CD4-positive, alpha-beta T cell treated with Interleukin-17A for 4 hours (primary cell): ENCODE measurements around the gene PRAC2.
"Not testable (repeated sequence)": the region's sequence is repeated elsewhere in the genome, so short reads cannot be mapped to it uniquely, and the experiment has no call there.

ENCODE experiments used
- DNase-seq: peaks from one replicate; pipeline ENCODE4 v3.0.0-alpha.2; 2020; ENCODE audit warnings: mixed read lengths

PRAC2 gene

GRCh38 chr17:48722915-48723422 is at the start of gene PRAC2:
Gene PRAC2, plus strand, starts transcription at chr17:48723185. Its CDS starts 1,226 bp downstream, at chr17:48724411.
- no peak for DNase-seq

GRCh38 chr17:48676963-48677558 is 45.9 kb upstream of the PRAC2 start:
- DNase-seq: no peak

- peak; percentile 76 for DNase-seq
These were observed 44.6 kb upstream of the PRAC2 start for GRCh38 chr17:48678141-48678971.

- DNase-seq: no peak
These were observed 43.4 kb upstream of the PRAC2 start for GRCh38 chr17:48679385-48680096.

- no peak for DNase-seq
These were observed 41.4 kb upstream of the PRAC2 start for GRCh38 chr17:48681609-48682008.

GRCh38 chr17:48690655-48691054 is 32.3 kb upstream of the PRAC2 start:
- DNase-seq: no peak

GRCh38 chr17:48692049-48692448 is 30.9 kb upstream of the PRAC2 start:
- no peak for DNase-seq

GRCh38 chr17:48693178-48693577 is 29.8 kb upstream of the PRAC2 start:
- no peak for DNase-seq

GRCh38 chr17:48701864-48702532 is 21.0 kb upstream of the PRAC2 start:
- DNase-seq: no peak

- no peak for DNase-seq
These were observed 18.4 kb upstream of the PRAC2 start for GRCh38 chr17:48704361-48705248.

GRCh38 chr17:48711128-48711527 is 11.9 kb upstream of the PRAC2 start:
- DNase-seq: no peak

GRCh38 chr17:48715496-48716399 is 7.2 kb upstream of the PRAC2 start:
- no peak for DNase-seq

- DNase-seq: not testable (repeated sequence)
These were observed 6.4 kb upstream of the PRAC2 start for GRCh38 chr17:48716549-48716948.

- DNase-seq: no peak
These were observed 5.4 kb upstream of the PRAC2 start for GRCh38 chr17:48717367-48718226.

- no peak for DNase-seq
These were observed 4.7 kb upstream of the PRAC2 start for GRCh38 chr17:48718227-48718760.

GRCh38 chr17:48718761-48719641 is 4.0 kb upstream of the PRAC2 start:
- DNase-seq: peak; percentile 13

GRCh38 chr17:48719642-48720265 is 3.2 kb upstream of the PRAC2 start:
- DNase-seq: peak; percentile 11
